SK-N-SH (cell line): ENCODE results near the gene OCA2. TPM values are rescaled to one million over a fixed set of nuclear protein-coding genes. Genes with fewer than 3 reads are reported as not detected.

Source experiments
- CTCF ChIA-PET: fragments of 300-600, 350-600 bp; formaldehyde crosslinking; extraction: SDS; loops from one replicate; lab custom pipeline; 2021; lab: Yijun Ruan, JAX
- POLR2A ChIA-PET: fragments of 350-600 bp; sonication (Branson Sonifier 250); formaldehyde crosslinking; extraction: SDS; loops from one replicate; lab custom pipeline; 2020; ENCODE audit warnings: antibody characterized with exemption, inconsistent platforms; lab: Yijun Ruan, JAX
- DNase-seq: peaks from one replicate; pipeline ENCODE4 v3.0.0; 2012
- H2AFZ ChIP-seq: fragments of 200-600 bp; sonication (generic); 2 replicates; pipeline ENCODE4 v1.8.1; 2016; ENCODE audit warnings: antibody characterized with exemption, mild to moderate bottlenecking, low read depth
- H3F3A ChIP-seq: fragments of 200-600 bp; sonication (generic); replicated peaks from 2 replicates; pipeline ENCODE3; 2016; ENCODE audit warnings: antibody characterized with exemption, mild to moderate bottlenecking; ENCODE audit not compliant: insufficient read depth
- H3K27ac ChIP-seq, 2 experiments: fragments of 200-500 bp in 1 of 2; fragments of 200-600 bp in 1 of 2; sonication (Bioruptor generic) in 1 of 2; sonication (generic), shearing (Covaris generic) in 1 of 2; 2 replicates each; pipeline versions ENCODE4 v1.5.1 to v1.6.1; 2014 to 2016; ENCODE audit warnings: low read depth in 2 of 2, inconsistent platforms in 1 of 2, low read length in 1 of 2, mild to moderate bottlenecking in 1 of 2, mixed read lengths in 1 of 2
- H3K27me3 ChIP-seq: fragments of 200-600 bp; sonication (generic), shearing (Covaris generic); 2 replicates; pipeline ENCODE4 v1.6.1; 2016; ENCODE audit warnings: mixed run types; ENCODE audit not compliant: insufficient read depth
- H3K36me3 ChIP-seq, 2 experiments: fragments of 200-500 bp in 1 of 2; fragments of 200-600 bp in 1 of 2; sonication (Bioruptor generic) in 1 of 2; sonication (generic) in 1 of 2; replicated peaks in 1 of 2; 2 replicates each; pipeline versions ENCODE3 to v1.5.1; 2014 to 2016; ENCODE audit warnings: low read length in 1 of 2, mild to moderate bottlenecking in 1 of 2; ENCODE audit not compliant: insufficient read depth in 2 of 2, control insufficient read depth in 1 of 2
- H3K4me1 ChIP-seq, 2 experiments: fragments of 200-500 bp in 1 of 2; fragments of 200-600 bp in 1 of 2; sonication (Bioruptor generic) in 1 of 2; sonication (generic), shearing (Covaris generic) in 1 of 2; 2 replicates each; pipeline versions ENCODE4 v1.5.1 to v1.6.1; 2014 to 2016; ENCODE audit warnings: low read depth in 1 of 2, low read length in 1 of 2, mixed run types in 1 of 2; ENCODE audit not compliant: insufficient read depth in 2 of 2, control insufficient read depth in 1 of 2
- H3K4me2 ChIP-seq: fragments of 200-600 bp; sonication (generic), shearing (Covaris generic); 2 replicates; pipeline ENCODE4 v1.6.1; 2017; ENCODE audit warnings: mixed run types
- H3K4me3 ChIP-seq, 2 experiments: fragments of 200-500 bp in 1 of 2; fragments of 200-600 bp in 1 of 2; sonication (Bioruptor generic) in 1 of 2; sonication (generic), shearing (Covaris generic) in 1 of 2; 2 replicates each; pipeline versions ENCODE4 v1.5.1 to v1.8.1; 2014 to 2016; ENCODE audit warnings: low read depth in 2 of 2, inconsistent platforms in 1 of 2, low read length in 1 of 2, mild to moderate bottlenecking in 1 of 2, mixed read lengths in 1 of 2, moderate library complexity in 1 of 2
- H3K79me2 ChIP-seq: fragments of 200-600 bp; sonication (generic); 2 replicates; pipeline ENCODE4 v1.8.1; 2017; ENCODE audit warnings: mild to moderate bottlenecking; ENCODE audit not compliant: insufficient read depth
- H3K9ac ChIP-seq: fragments of 200-600 bp; sonication (generic); 2 replicates; pipeline ENCODE4 v1.6.1; 2017; ENCODE audit warnings: mixed run types
- H3K9me2 ChIP-seq: fragments of 200-600 bp; sonication (generic); 2 replicates; pipeline ENCODE4 v1.6.1; 2017; ENCODE audit warnings: mixed run types
- H3K9me3 ChIP-seq: fragments of 200-600 bp; sonication (generic); 2 replicates; pipeline ENCODE4 v1.6.1; 2017; ENCODE audit warnings: mixed run types, mild to moderate bottlenecking, moderate library complexity
- H4K20me1 ChIP-seq: fragments of 200-600 bp; sonication (generic); 2 replicates; pipeline ENCODE4 v1.6.1; 2017; ENCODE audit warnings: mild to moderate bottlenecking, mixed run types; ENCODE audit not compliant: insufficient read depth
- CTCF ChIP-seq: fragments of 200-600 bp; sonication (generic); IDR thresholded peaks from 2 replicates; pipeline ENCODE4 v1.6.1; 2017; ENCODE audit warnings: antibody characterized with exemption, mild to moderate bottlenecking, moderate library complexity
- EP300 ChIP-seq, 2 experiments: IDR thresholded peaks; 2 replicates each; pipeline versions ENCODE4 v1.4.0 to v1.6.1; 2012; ENCODE audit warnings: borderline replicate concordance in 1 of 2, low read depth in 1 of 2, low read length in 1 of 2
- FOSL2 ChIP-seq: IDR thresholded peaks from 2 replicates; pipeline ENCODE4 v1.4.0; 2012; ENCODE audit warnings: low read depth, mild to moderate bottlenecking, moderate library complexity, borderline replicate concordance
- FOXJ3 ChIP-seq: sonication (generic); formaldehyde crosslinking; IDR thresholded peaks from 2 replicates; pipeline ENCODE4 v1.5.1; 2020; ENCODE audit warnings: mild to moderate bottlenecking, missing genetic modification reagents
- GABPA ChIP-seq: IDR thresholded peaks from 2 replicates; pipeline ENCODE4 v1.4.0; 2012; ENCODE audit warnings: low read depth, mild to moderate bottlenecking
- GATA2 ChIP-seq: sonication (generic); formaldehyde crosslinking; IDR thresholded peaks from 2 replicates; pipeline ENCODE4 v1.5.0; 2020; ENCODE audit warnings: mild to moderate bottlenecking, missing genetic modification reagents
- IRF3 ChIP-seq: fragments of 150-350 bp; IDR thresholded peaks from 2 replicates; pipeline ENCODE4 v1.6.1; 2016; ENCODE audit warnings: mild to moderate bottlenecking, low read depth, low read length
- JUND ChIP-seq: IDR thresholded peaks from 2 replicates; pipeline ENCODE4 v1.4.0; 2012
- MEF2A ChIP-seq: IDR thresholded peaks from 2 replicates; pipeline ENCODE4 v1.4.0; 2012; ENCODE audit warnings: low read depth, borderline replicate concordance
- MXI1 ChIP-seq: IDR thresholded peaks from 2 replicates; pipeline ENCODE4 v1.6.1; 2012; ENCODE audit warnings: mild to moderate bottlenecking, low read depth, low read length, improper control_type of control experiment
- POLR2AphosphoS5 ChIP-seq: IDR thresholded peaks from 2 replicates; pipeline ENCODE4 v1.6.1; 2012; ENCODE audit warnings: low read depth, low read length
- RAD21 ChIP-seq: IDR thresholded peaks from 2 replicates; pipeline ENCODE4 v1.6.1; 2012; ENCODE audit warnings: mild to moderate bottlenecking, low read length
- RFX5 ChIP-seq: IDR thresholded peaks from 2 replicates; pipeline ENCODE4 v1.6.1; 2012; ENCODE audit warnings: mild to moderate bottlenecking, improper control_type of control experiment, low read length
- RXRA ChIP-seq: IDR thresholded peaks from 2 replicates; pipeline ENCODE4 v1.4.0; 2012; ENCODE audit warnings: low read depth, mild to moderate bottlenecking, borderline replicate concordance
- SIN3A ChIP-seq: IDR thresholded peaks from 2 replicates; pipeline ENCODE4 v1.6.1; 2012; ENCODE audit warnings: low read depth, mild to moderate bottlenecking, low read length, moderate library complexity, borderline replicate concordance
- TAF1 ChIP-seq: IDR thresholded peaks from 2 replicates; pipeline ENCODE4 v1.6.1; 2012; ENCODE audit warnings: low read depth, mild to moderate bottlenecking, low read length, moderate library complexity, borderline replicate concordance
- TCF12 ChIP-seq: IDR thresholded peaks from 2 replicates; pipeline ENCODE4 v1.4.0; 2012
- TEAD4 ChIP-seq: IDR thresholded peaks from 2 replicates; pipeline ENCODE4 v1.4.0; 2012; ENCODE audit warnings: mild to moderate bottlenecking, borderline replicate concordance; ENCODE audit not compliant: insufficient read depth
- USF1 ChIP-seq: IDR thresholded peaks from 2 replicates; pipeline ENCODE4 v1.4.0; 2012; ENCODE audit warnings: low read depth, borderline replicate concordance
- ZBTB33 ChIP-seq: IDR thresholded peaks from 2 replicates; pipeline ENCODE4 v1.4.0; 2012; ENCODE audit warnings: low read depth, borderline replicate concordance
- WGBS: methylation state at CpG from one replicate; pipeline ENCODE4 v1.1.6; 2017; ENCODE audit warnings: low lambda C conversion rate; 5-methylcytosine and 5-hydroxymethylcytosine counted together
- polyA plus RNA-seq, 3 experiments: library from polyadenylated mRNA; depleted of rRNA; stranded (reverse); fragments of >200 nt; gene quantifications; 2 replicates each; pipeline ENCODE4 v1.2.3, GENCODE V29; 2012

The OCA2 gene
- polyA plus RNA-seq, 1 of the 3 experiments (the other 2 are of a cell fraction) = 0.16 TPM

GRCh38 chr15:27723821-27724220 is 375.3 kb downstream of the OCA2 start:
- no peak for DNase-seq
- Histone ChIP-seq H3K9me2 (no peaks in the 10 kb centered on the region), H3K4me3 (no peak overlapping the region), H3K4me1 (no peaks in the 10 kb centered on the region), H3K27ac (no peak overlapping the region), H4K20me1 (no peaks in the 10 kb centered on the region), H3K9me3 (no peaks in the 10 kb centered on the region), H3F3A (no peaks in the 10 kb centered on the region), H3K9ac (no peak overlapping the region), H3K36me3 (no peaks in the 10 kb centered on the region)
- TF ChIP-seq MEF2A (no peak), TEAD4 (no peak), JUND (no peak), ZBTB33 (no peak), RAD21 (no peak), CTCF (no peak), TCF12 (no peak), EP300 (IDR thresholded peaks at IDR 0.05; ENCODE audit: borderline replicate concordance in 1 of 2, low read depth in 1 of 2, low read length in 1 of 2) (no peak), FOXJ3 (CRISPR knock-in tag) (no peak), GATA2 (no peak), USF1 (no peak), RXRA (no peak), GABPA (no peak), SIN3A (no peak)
- TF ChIP-seq, all 33 proteins: peak for 0
- 19% methylated on average over 5 of the region's 5 CpGs for WGBS
- ChIA-PET POLR2A (no interaction called here), CTCF (no interaction called here)
- no peak overlapping the region for H3K4me2 ChIP-seq
- no peak overlapping the region for H2AFZ ChIP-seq
- H3K79me2 ChIP-seq = no peaks in the 10 kb centered on the region
- H3K27me3 ChIP-seq = no peaks in the 10 kb centered on the region

GRCh38 chr15:27722102-27722501 is 377.0 kb downstream of the OCA2 start:
- WGBS = 46% methylated on average over 7 of the region's 9 CpGs
- no peak overlapping the region for H3K4me2 ChIP-seq
- POLR2A ChIA-PET = no interaction called here
- no peaks in the 10 kb centered on the region for H3K4me1 ChIP-seq
- no peak overlapping the region for H3K4me3 ChIP-seq
- no peaks in the 10 kb centered on the region for H4K20me1 ChIP-seq
- CTCF ChIA-PET = no interaction called here
- H3K9me3 ChIP-seq = peaks cover 6% of the 10 kb centered on the region; the same call in 1 of the 2 replicates
- no peaks in the 10 kb centered on the region for H3K27me3 ChIP-seq
- H3K36me3 ChIP-seq = no peaks in the 10 kb centered on the region
- H3K27ac ChIP-seq = no peak overlapping the region
- DNase-seq = no peak
- H3F3A ChIP-seq = no peaks in the 10 kb centered on the region
- H2AFZ ChIP-seq = no peak overlapping the region
- TF ChIP-seq FOSL2 = no peak
- TF ChIP-seq RFX5 = no peak
- no peak for TF ChIP-seq TAF1
- no peak for TF ChIP-seq IRF3
- TF ChIP-seq POLR2AphosphoS5 = no peak
- no peak for TF ChIP-seq CTCF
- TF ChIP-seq MXI1 = no peak
- H3K9ac ChIP-seq = no peak overlapping the region
- H3K9me2 ChIP-seq = no peaks in the 10 kb centered on the region
- H3K79me2 ChIP-seq = no peaks in the 10 kb centered on the region
